SK-N-SH (cell line): ENCODE data around the gene TTN.

Experiments
- CHD2 ChIP-seq: fragments of 150-350 bp; IDR thresholded peaks from 2 replicates; pipeline ENCODE4 v1.6.1; 2018; ENCODE audit warnings: low read length; ENCODE audit not compliant: partially characterized antibody
- EP300 ChIP-seq, 2 experiments: IDR thresholded peaks; 2 replicates each; pipeline versions ENCODE4 v1.4.0 to v1.6.1; 2012; ENCODE audit warnings: borderline replicate concordance in 1 of 2, low read depth in 1 of 2, low read length in 1 of 2
- JUND ChIP-seq: IDR thresholded peaks from 2 replicates; pipeline ENCODE4 v1.4.0; 2012
- MXI1 ChIP-seq: IDR thresholded peaks from 2 replicates; pipeline ENCODE4 v1.6.1; 2012; ENCODE audit warnings: mild to moderate bottlenecking, low read depth, low read length, improper control_type of control experiment
- PBX3 ChIP-seq: IDR thresholded peaks from 2 replicates; pipeline ENCODE4; 2012
- POLR2AphosphoS5 ChIP-seq: IDR thresholded peaks from 2 replicates; pipeline ENCODE4 v1.6.1; 2012; ENCODE audit warnings: low read depth, low read length
- RCOR1 ChIP-seq: fragments of 150-350 bp; IDR thresholded peaks from 2 replicates; pipeline ENCODE4 v1.6.1; 2017; ENCODE audit warnings: antibody characterized with exemption, low read length
- RFX5 ChIP-seq: IDR thresholded peaks from 2 replicates; pipeline ENCODE4 v1.6.1; 2012; ENCODE audit warnings: mild to moderate bottlenecking, improper control_type of control experiment, low read length
- RXRA ChIP-seq: IDR thresholded peaks from 2 replicates; pipeline ENCODE4 v1.4.0; 2012; ENCODE audit warnings: low read depth, mild to moderate bottlenecking, borderline replicate concordance
- SIN3A ChIP-seq: IDR thresholded peaks from 2 replicates; pipeline ENCODE4 v1.6.1; 2012; ENCODE audit warnings: low read depth, mild to moderate bottlenecking, low read length, moderate library complexity, borderline replicate concordance
- YY1 ChIP-seq: IDR thresholded peaks from 2 replicates; pipeline ENCODE4 v1.4.0; 2012; ENCODE audit warnings: low read depth, mild to moderate bottlenecking
- ZBTB33 ChIP-seq: IDR thresholded peaks from 2 replicates; pipeline ENCODE4 v1.4.0; 2012; ENCODE audit warnings: low read depth, borderline replicate concordance
- TF ChIP-seq, protein P1 (sequence below): fragments of 200-600 bp; sonication (generic); IDR thresholded peaks from 2 replicates; pipeline ENCODE4 v1.6.1; 2017; ENCODE audit warnings: antibody characterized with exemption, mild to moderate bottlenecking, moderate library complexity

DNA sequence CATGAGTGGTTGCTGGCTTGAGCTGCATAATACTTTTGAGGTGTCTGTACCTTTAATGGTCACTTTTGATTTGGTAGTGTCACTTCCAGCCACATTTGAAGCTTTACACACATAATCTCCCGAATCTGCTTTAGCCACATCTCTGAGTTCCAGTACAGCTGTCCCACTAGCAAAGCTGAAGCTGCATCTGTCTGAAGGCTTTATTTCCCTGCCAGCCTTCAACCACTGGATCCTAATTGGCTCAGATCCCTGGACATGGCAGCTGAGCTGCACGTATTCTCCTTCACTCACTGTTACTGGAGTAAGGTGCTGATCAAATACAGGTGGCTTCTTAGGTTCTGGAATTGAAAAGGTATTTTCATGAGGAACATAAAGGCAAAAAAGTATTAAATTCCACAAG is 99.7 kb downstream of the TTN start:
- TF ChIP-seq, protein P1, sequence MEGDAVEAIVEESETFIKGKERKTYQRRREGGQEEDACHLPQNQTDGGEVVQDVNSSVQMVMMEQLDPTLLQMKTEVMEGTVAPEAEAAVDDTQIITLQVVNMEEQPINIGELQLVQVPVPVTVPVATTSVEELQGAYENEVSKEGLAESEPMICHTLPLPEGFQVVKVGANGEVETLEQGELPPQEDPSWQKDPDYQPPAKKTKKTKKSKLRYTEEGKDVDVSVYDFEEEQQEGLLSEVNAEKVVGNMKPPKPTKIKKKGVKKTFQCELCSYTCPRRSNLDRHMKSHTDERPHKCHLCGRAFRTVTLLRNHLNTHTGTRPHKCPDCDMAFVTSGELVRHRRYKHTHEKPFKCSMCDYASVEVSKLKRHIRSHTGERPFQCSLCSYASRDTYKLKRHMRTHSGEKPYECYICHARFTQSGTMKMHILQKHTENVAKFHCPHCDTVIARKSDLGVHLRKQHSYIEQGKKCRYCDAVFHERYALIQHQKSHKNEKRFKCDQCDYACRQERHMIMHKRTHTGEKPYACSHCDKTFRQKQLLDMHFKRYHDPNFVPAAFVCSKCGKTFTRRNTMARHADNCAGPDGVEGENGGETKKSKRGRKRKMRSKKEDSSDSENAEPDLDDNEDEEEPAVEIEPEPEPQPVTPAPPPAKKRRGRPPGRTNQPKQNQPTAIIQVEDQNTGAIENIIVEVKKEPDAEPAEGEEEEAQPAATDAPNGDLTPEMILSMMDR, result no peak
- TF ChIP-seq EP300 (IDR thresholded peaks at IDR 0.05; ENCODE audit: borderline replicate concordance in 1 of 2, low read depth in 1 of 2, low read length in 1 of 2) (no peak), RXRA (no peak), MXI1 (no peak), SIN3A (no peak), JUND (no peak), YY1 (no peak), RCOR1 (no peak), PBX3 (no peak), CHD2 (no peak), ZBTB33 (no peak), POLR2AphosphoS5 (no peak), RFX5 (no peak)
